Neural cell (in vitro differentiated cells): ENCODE measurements around the gene TRAPPC6A.

Source experiments
- EP300 ChIP-seq: fragments of 450-650 bp; conservative IDR thresholded peaks from 2 replicates; pipeline ENCODE4 v1.6.1; 2014; ENCODE audit warnings: antibody characterized with exemption, mild to moderate bottlenecking, moderate library complexity; ENCODE audit not compliant: poor library complexity, severe bottlenecking
- EZH2 ChIP-seq: fragments of 200-600, 300-800 bp; shearing (Covaris generic), sonication (generic); IDR thresholded peaks from 2 replicates; pipeline ENCODE4 v1.6.1; 2014; ENCODE audit warnings: antibody characterized with exemption, low read length, borderline replicate concordance, mild to moderate bottlenecking; ENCODE audit not compliant: insufficient read depth, poor library complexity, severe bottlenecking
- POLR2AphosphoS5 ChIP-seq: IDR thresholded peaks from 2 replicates; pipeline ENCODE4 v1.6.1; 2012
- RAD21 ChIP-seq: fragments of 450-650 bp; conservative IDR thresholded peaks from 2 replicates; pipeline ENCODE4 v1.6.1; 2014; ENCODE audit warnings: antibody characterized with exemption, mild to moderate bottlenecking, moderate library complexity
- SMC3 ChIP-seq: fragments of 450-650 bp; conservative IDR thresholded peaks from 2 replicates; pipeline ENCODE4 v1.6.1; 2014; ENCODE audit warnings: antibody characterized with exemption, mild to moderate bottlenecking, moderate library complexity; ENCODE audit not compliant: poor library complexity
- TAF1 ChIP-seq: IDR thresholded peaks from 2 replicates; pipeline ENCODE4 v1.6.1; 2012; ENCODE audit warnings: low read depth
- TF ChIP-seq, protein P1 (sequence below): fragments of 450-650 bp; IDR thresholded peaks from 2 replicates; pipeline ENCODE4 v1.5.1; 2014; ENCODE audit warnings: antibody characterized with exemption, mild to moderate bottlenecking, moderate library complexity; ENCODE audit not compliant: poor library complexity, severe bottlenecking

GRCh38 chr19:45224645-45225044, 46.6 kb upstream of the TRAPPC6A start:
- TF ChIP-seq TAF1 (no peak), EP300 (no peak), SMC3 (no peak), EZH2 (no peak), POLR2AphosphoS5 (no peak), RAD21 (no peak)
- TF ChIP-seq, protein P1, sequence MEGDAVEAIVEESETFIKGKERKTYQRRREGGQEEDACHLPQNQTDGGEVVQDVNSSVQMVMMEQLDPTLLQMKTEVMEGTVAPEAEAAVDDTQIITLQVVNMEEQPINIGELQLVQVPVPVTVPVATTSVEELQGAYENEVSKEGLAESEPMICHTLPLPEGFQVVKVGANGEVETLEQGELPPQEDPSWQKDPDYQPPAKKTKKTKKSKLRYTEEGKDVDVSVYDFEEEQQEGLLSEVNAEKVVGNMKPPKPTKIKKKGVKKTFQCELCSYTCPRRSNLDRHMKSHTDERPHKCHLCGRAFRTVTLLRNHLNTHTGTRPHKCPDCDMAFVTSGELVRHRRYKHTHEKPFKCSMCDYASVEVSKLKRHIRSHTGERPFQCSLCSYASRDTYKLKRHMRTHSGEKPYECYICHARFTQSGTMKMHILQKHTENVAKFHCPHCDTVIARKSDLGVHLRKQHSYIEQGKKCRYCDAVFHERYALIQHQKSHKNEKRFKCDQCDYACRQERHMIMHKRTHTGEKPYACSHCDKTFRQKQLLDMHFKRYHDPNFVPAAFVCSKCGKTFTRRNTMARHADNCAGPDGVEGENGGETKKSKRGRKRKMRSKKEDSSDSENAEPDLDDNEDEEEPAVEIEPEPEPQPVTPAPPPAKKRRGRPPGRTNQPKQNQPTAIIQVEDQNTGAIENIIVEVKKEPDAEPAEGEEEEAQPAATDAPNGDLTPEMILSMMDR, result no peak
